Stimulated activated CD8-positive, alpha-beta memory T cell treated with anti-CD3 and anti-CD28 coated beads, Interleukin-7, amount 100 ng/mL, for 48 hours (primary cell): ENCODE measurements around the gene LRBA.

Experiments used
- DNase-seq, 2 donors: peaks; one replicate each; pipeline ENCODE4 v3.0.0-alpha.2; 2020; ENCODE audit warnings: low read depth in 1 of 2; ENCODE audit errors: extremely low read depth in 1 of 2

Gene LRBA

DNA sequence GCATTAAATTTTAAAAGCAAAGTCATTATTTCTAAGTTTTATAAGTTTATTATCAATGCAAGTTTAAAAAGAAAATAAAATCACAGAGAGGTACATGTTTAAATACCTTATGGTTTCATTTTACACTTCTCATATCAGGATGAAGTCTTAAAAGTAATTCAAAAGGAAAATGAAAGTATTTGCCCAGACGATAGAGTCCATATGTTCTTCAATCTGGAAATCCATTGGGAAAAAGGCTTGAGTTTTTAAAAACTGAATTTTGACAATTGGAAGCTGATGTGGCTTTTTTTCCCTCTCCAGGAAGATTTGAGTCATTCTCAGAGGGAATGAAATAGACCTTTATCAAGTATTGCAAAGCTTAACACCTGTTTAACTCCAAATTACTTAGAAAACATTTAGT lies 396.0 kb downstream of the LRBA start:
- DNase-seq: no peak

DNA sequence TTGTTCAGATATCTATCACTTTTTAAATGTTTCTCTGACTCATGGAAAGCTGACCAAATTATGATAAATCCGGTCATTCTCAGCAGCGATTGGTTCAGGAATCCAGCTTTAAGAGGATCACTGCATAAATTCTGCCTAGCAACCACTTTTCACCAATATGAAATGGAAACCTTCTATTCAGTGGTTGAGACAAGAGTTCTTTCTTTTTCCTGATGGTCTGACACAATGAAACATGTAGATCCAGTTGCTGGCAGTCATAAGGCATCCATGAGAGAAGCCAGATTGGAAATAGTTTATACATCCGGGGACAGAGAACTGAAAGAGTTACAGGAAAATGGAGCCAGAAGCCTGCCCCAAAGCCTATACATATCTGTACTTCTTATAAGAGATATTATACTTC lies 406.0 kb downstream of the LRBA start:
- no peak for DNase-seq

DNA sequence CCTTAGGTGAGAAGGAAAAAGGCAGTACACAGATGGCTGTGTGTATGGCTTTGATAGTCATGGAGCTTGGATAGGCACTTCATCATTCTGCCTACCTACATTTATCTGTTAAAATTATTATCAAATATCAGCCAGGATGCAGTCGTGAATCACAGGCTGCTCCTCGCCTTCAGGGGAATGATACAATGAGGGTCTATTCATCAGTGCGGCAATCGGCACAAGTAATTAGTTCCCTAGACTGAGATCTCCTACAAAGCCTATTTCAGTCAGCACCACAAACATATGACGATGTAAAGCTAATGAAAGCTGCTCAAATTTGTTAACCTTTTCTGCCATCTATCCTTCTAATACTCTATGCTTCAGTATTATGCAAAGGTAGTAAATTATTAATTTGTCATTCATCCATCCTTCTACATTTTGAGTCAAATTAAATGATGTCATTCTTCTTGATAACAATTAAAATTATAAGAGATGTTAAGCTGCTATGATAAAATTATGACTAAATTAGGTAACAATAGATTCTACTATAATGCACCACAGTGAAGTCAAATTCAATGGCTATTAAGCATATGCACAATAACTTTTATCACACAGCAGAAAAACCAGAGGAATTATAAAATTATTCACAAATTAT lies 414.2 kb downstream of the LRBA start:
- no peak for DNase-seq

DNA sequence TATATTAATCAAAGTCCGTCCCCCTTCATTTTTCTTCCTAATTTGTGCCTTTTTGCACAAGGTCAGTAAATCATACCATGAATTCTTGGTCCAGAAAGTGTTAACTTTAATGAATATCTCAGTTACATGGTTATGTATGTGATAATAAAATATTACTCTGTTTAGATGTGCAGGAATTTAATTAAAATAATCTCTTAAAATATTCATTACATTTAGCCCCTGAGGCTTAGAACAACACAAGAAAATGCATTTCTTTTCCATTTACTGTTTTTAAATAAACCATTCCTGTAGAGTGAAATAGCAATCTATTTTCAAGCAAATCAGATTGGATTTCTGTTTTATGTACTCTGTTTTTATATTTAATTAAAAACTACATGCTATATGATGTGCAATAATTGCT lies 415.5 kb downstream of the LRBA start:
- no peak for DNase-seq

DNA sequence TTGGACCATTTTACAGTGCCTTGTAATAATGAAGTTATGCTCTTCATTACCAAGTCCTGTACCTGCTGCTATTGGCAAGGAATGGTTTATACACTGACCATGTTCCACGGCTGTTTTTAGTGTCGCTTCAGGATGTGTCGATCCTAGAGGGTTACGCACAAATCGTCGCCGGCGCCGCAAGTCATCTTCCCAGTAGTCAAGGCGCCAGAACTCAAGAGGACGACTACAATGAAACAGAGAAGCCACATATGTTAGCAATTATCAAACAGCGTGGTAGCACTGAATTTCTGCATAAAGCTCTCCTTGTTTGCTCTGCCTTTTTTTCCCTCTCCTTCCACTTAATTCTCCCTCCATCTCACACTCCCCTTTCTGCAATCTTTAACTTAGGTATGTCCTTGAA lies 416.2 kb downstream of the LRBA start:
- no peak for DNase-seq

DNA sequence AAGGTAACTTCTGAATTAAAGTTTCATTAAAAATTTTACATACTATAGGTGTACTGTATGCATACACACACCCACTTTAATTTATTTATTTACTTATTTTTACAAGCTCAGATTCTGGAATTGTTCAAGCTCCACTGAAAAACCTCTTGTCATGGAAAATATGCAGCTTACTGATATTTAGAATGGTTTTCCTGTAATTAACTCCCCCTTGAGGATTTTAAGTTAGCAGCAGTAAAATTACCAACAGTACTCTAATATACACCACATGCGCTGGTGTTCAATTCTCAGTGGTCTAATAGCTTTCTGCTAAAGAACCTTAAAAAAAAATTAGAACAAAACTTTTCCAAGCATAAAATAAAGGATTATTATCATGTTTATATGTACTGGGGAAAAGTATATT lies 421.1 kb downstream of the LRBA start:
- no peak for DNase-seq

DNA sequence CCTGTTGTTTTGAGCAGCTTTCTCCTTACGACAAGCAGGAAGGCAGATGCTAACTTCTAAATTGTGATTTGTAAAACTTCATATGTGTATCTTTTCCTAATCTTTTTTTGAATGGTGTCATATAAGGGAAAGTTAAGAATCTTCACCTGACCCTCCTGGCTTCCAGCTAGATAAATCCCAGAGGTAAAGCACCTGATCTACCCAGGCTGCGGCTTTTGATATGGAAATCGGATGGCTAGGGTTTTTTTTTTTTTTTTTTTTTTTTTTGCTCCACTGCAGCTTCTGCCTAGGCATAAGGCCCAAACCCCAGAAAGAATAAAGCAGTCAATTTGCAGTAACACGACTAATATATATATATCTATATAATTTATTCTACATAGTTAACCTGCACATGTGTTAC lies 423.2 kb downstream of the LRBA start:
- no peak for DNase-seq

DNA sequence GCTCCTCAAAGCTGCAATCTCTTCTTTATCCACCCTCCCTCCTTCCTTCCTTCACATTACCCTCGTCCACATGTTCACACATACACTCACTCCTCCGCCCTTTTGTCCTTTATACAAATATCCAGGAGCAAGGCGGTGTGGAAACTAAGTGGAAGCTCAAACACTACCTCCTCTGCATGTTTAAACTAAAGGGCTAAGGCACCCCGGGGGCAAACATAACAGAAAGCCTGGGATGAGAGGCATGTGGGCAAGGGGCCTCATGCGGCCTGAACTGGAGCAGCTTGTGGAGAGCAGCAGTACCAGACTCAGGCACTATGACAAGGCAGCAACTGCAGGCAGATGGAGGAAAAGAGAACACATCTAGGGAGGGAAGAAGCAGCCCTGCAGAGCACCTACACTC lies 423.7 kb downstream of the LRBA start:
- DNase-seq: no peak

DNA sequence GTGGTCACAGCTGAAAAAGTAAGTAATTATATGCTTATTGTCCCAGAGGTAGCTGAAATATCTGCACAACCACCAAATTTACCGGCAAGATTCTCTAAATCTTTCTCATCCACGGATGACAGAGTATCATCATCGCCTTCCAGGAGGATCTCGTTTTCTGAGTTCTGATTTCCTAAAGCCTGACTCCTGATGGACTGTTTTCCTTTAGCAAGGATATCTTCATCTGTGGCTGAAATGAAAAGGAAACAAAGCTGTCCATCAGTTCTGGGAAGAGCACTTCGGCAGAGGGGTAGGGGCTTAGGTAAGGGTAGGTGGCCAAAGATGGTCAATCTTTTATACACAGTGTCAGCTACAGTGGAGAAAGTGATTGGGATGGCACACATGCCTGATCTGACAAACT lies 424.5 kb downstream of the LRBA start:
- no peak for DNase-seq

DNA sequence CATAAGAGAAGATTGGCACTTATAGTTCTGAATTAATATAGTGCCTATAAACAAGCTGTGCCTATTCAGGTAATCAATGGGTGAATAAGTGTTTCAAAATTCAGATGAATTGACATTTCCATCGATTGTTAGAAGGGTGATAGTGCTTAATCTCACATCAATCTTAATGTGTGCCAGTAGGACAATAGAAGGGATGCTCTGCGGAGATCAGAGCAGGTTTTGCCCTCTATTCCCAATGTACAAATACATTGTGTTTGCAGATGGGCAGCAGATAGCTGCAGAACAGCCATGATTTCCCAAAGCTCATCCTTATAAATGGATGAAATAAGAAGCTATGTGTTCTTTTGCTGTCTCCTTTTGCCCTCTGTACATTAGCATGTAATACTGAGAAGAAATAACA lies 425.9 kb downstream of the LRBA start:
- no peak for DNase-seq

DNA sequence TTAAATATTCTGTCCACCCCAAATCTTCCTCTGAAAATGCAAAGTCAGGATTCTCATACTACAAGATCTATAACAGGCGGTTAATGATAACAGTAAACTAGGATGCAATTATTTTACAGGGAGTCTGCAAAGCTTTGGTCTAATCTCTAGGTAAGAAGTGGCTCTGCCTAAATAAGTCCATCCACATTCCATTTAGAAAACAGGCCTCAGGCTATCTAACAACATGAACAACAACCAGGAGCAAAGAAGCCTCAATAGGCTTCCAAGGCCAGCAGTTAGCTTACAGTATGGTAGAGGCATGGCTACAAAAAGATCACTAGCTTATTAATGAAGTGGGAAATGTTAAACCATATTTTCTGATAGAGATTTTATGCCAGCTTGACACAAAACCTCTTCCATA lies 426.8 kb downstream of the LRBA start:
- DNase-seq: no peak

DNA sequence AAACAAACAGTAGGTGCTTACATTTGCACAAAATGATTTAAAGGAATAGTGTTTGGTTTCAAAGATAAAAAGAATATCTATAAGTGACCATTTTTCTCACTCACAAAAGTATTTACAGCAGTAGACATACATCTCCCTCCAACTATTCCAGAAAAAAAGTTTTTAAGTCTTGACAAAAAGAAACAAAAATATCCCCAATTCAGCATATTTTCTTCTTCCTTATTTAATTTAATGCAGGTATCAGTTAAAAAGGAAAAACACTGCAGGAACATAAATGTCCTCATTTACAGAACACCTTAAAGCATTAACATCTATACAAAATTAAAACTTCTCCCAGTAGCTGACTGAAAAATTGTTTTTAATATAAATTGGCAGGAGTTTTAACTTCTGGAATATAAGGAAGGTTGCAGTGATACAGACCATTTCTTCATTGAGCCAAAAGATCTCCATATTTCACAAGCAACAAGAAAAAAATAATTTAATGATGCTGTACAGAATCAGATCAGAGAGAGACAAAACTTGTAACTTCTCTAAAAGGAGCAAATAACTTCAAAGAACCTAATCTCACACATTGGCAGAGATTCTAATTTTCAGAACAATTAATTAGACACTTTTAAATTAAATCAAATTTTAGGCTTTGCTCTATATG lies 428.8 kb downstream of the LRBA start:
- no peak for DNase-seq

DNA sequence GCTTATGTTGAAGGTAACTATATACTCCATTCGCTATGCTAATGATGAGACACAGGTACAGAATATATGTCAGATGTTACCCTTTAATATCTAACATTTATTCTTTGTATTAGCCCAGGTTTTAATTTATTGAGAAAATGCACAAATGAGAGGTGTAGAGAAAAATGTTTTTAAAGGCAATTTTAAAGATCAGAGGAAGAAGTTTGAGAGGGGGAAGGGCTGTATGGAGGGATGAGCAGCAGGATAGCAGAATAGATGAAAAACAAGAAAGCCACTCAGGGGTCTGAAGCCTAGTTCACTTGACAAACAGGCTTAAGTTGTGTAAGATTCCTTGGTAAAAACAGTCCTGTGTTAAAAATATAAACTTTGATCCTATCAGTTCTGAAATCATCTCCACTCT lies 429.5 kb downstream of the LRBA start:
- DNase-seq: no peak

DNA sequence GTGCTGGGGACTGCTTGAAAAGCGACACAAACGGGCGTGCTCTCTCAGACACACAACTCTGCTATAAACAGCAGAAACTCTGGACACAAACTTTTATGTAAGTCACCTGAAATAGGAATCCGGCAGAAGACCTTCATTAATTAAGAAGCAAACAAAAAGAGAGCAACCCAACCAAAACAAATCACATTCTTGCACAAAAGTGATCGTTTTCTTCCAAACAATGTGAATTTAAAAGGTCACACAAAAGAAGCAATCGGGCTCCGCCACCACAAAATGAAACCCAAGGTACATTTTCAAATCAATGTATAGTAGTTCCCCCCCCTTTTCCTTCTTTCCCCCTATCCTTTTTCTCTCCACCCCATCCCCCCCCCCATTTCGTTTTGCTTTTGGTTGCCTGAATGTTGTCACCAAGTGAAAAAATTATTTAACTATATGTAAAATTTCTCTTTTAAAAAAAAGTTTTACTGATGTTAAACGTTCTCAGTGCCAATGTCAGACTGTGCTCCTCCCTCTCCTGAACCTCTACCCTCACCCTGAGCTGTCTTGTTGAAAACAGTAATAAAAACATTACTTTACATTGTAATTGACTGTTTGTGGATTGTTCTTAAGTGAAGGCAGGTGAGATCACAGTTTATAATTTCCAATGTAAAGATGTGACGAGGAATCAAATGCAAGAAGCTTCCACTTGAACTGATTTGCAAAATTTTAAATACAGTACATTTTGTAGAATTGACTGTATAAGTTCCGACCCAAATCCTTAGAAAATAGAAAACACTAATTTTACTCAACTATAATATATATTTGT lies 430.8 kb downstream of the LRBA start:
- no peak for DNase-seq

DNA sequence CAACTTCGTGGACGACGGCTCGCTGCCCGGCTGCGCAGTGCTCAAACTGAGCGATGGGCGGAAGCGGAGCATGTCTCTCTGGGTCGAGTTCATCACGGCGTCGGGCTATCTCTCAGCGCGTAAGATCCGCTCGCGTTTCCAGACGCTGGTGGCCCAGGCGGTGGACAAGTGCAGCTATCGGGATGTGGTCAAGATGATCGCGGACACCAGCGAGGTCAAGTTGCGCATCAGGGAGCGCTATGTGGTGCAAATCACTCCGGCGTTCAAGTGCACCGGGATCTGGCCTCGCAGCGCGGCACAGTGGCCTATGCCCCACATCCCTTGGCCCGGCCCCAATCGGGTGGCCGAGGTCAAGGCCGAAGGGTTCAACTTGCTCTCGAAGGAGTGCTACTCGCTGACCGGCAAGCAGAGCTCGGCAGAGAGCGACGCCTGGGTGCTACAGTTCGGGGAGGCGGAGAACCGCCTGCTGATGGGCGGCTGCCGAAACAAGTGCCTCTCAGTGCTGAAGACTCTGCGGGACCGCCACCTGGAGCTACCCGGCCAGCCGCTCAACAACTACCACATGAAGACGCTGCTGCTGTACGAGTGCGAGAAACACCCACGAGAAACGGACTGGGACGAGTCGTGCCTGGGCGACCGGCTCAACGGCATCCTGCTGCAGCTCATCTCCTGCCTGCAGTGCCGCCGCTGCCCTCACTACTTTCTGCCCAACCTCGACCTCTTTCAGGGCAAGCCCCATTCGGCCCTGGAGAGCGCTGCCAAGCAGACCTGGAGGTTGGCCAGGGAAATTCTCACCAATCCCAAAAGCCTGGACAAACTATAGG lies 431.6 kb downstream of the LRBA start:
- no peak for DNase-seq

DNA sequence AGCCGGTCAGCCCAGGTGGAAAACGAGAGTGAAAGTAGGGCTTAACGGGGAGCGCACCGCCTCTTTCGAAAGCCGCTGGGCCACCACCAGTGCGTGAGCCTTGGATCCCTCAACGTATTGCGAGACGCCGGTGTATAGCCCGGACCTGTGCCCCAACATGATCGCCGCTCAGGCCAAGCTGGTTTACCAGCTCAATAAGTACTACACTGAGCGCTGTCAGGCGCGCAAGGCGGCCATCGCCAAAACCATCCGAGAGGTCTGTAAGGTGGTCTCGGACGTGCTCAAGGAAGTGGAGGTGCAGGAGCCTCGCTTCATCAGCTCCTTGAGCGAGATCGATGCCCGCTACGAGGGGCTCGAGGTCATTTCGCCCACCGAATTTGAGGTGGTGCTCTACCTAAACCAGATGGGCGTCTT lies 432.2 kb downstream of the LRBA start:
- no peak for DNase-seq

DNA sequence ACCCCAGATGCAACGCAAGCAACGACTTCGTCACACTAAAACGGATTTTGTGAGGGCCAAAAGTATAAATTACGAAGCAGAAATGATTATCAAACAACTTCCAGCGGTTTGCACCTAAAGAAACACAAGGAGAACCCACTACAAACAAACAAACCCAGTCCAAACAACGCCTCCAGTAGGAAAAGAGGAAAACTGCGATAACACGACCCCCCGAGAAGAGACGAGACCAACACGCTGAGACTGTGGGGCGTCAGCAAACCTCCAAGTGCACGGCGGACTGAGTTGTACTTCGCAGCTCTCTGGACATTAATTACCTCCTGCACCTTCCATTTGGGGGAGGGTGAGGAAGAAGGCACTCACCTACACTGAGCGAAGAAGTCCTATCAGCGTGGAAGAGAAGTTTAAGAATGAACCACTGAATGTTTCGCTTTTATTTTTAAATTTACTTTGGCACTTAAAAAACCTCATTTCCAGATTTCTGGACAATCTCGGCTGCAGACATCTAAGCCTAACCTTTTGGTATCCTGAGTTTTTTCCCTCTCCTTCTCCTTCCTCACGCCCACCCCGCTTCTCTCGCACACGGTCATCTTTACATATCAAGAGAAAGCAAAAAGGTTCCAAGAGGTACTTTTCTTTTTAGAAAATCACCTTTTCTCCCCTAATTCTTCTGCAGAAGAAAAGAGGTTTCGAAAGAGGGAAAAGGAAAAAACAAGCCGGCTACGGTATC lies 432.8 kb downstream of the LRBA start, which contains the start of gene MAB21L2:
Gene MAB21L2, plus strand, starts transcription at position 6 of the 727 bp plus-strand sequence. CDS start 879 bp downstream, outside the sequence.
- no peak for DNase-seq

DNA sequence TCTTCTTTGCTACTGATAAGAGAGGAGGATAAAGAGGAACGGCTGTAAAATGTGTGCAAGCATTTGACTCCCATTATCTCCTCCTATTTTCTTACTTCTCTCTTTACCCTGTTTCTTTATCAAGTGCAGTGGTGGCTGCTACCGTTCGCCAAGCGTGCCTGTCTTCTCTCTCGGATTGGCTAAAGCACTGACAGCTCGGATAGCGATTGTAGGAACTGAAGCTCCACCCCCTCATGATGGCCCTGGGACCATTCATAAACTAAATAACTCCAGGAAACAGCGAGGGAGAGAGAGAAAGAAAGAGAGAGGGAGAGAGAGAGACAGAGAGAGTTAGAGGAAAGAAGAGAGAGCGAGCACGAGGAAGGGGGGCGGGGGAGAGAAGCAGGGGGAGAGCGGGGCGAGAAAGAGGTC lies 433.4 kb downstream of the LRBA start:
- no peak for DNase-seq

DNA sequence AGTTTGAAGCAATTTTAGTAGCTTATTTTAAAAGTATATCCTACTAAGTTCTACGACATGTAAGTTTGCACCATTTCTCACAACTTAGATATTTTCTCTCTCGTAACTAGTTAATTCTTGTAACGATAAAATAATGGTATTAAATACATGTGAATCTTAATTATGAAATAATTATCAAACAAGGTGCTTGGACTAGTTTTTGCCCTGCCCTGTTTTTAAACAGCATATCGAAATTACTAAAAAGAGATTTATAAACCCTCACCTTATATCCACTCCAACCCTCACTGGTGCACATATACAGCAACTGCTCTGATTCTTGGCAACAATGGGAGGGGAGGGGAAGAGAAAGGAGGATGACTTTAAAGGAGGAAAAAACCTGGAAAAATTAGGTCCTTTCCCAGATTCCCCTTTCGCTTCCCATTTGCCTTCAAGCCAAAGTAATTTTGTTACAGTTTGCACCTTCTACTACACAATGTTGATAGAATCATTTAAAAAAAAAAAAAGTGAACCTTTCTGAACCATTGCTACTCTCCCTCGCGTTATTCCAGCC lies 434.0 kb downstream of the LRBA start:
- no peak for DNase-seq

DNA sequence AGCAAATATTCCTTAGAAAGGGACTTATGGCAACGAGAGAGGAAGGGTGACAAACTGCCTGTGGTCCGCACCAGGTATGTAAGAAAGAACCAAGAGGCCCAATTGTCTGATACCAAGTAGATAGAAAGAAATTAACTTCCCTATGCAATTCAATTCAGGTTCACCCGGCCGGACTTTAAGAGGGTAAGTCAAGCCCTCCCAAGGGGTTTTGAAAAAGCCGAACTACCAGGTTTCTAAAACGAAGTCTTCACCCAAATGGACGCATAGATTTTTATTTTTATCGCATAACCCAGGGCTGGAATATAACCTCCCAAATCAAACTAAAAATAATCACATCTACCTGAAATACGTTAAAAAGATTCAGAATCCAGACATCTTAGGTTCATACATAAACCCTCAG lies 434.8 kb downstream of the LRBA start:
- no peak for DNase-seq
